ENCODE results near the gene MRPS5. TPM values are rescaled to one million over a fixed set of nuclear protein-coding genes. Genes with fewer than 3 reads are reported as not detected.
A peak's percentile ranks its signal among the peaks of the same experiment; 100 is the strongest.

The MRPS5 gene
- total and polyA plus RNA-seq, 4 experiments from 2014 or later: 43.4 to 70.6 (median 58.5) TPM

DNA sequence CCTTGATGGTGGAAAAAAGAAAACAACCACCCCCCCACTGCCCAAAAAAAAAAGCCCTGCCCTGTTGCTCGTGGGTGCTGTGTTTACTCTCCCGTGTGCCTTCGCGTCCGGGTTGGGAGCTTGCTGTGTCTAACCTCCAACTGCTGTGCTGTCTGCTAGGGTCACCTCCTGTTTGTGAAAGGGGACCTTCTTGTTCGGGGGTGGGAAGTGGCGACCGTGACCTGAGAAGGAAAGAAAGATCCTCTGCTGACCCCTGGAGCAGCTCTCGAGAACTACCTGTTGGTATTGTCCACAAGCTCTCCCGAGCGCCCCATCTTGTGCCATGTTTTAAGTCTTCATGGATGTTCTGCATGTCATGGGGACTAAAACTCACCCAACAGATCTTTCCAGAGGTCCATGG, 68.1 kb downstream of the MRPS5 start:
- peaks cover 21% of the 10 kb centered on the region for H3K36me3 ChIP-seq (ENCODE audit: insufficient read depth, low read length)
- H3K27ac Mint-ChIP-seq: peak overlapping the region; percentile 22 to 87 (median 66)
- no peaks in the 10 kb centered on the region for H3K27me3 Mint-ChIP-seq
- no peaks in the 10 kb centered on the region for H3K9me3 ChIP-seq (ENCODE audit: control insufficient read depth in 1 of 2, low read length in 2 of 2)
- no peaks in the 10 kb centered on the region for H3K9me3 Mint-ChIP-seq
- H3K4me3 ChIP-seq (ENCODE audit: low read length in 2 of 2): no peak overlapping the region
- intact Hi-C loops (cut with micrococcal nuclease): loop anchor here (1.0 kb wide), 1 partner anchor 31 kb away; no protein-coding TSS in a partner anchor
- H3K4me3 Mint-ChIP-seq: peak overlapping the region in 2 of 8 donors; percentile 4 to 22
- peaks cover 42% of the 10 kb centered on the region for H3K4me1 ChIP-seq (ENCODE audit: insufficient read depth, low read length)
- no peak for DNase-seq
- POLR2A ChIA-PET (ENCODE audit: partially characterized antibody): interaction anchor here (1.0 to 17.6 kb wide), 7 partner anchors 8 to 29 kb away, joined by 3 to 225 read pairs (median 10); partner anchors contain the start of gene MAL
- CTCF ChIA-PET (ENCODE audit: partially characterized antibody): interaction anchor here (1.5 to 8.2 kb wide), 10 partner anchors 9 to 62 kb away, joined by 3 to 65 read pairs (median 15); no protein-coding TSS in a partner anchor
- H3K36me3 Mint-ChIP-seq: peaks cover 39 to 48% of the 10 kb centered on the region in 2 donors
- H3K27ac ChIP-seq (ENCODE audit: low read depth, low read length): no peak overlapping the region
- peaks cover 25 to 70% (median 45%) of the 10 kb centered on the region in 4 donors for H3K4me1 Mint-ChIP-seq
- H3K27me3 ChIP-seq (ENCODE audit: insufficient read depth, low read length): no peaks in the 10 kb centered on the region

DNA sequence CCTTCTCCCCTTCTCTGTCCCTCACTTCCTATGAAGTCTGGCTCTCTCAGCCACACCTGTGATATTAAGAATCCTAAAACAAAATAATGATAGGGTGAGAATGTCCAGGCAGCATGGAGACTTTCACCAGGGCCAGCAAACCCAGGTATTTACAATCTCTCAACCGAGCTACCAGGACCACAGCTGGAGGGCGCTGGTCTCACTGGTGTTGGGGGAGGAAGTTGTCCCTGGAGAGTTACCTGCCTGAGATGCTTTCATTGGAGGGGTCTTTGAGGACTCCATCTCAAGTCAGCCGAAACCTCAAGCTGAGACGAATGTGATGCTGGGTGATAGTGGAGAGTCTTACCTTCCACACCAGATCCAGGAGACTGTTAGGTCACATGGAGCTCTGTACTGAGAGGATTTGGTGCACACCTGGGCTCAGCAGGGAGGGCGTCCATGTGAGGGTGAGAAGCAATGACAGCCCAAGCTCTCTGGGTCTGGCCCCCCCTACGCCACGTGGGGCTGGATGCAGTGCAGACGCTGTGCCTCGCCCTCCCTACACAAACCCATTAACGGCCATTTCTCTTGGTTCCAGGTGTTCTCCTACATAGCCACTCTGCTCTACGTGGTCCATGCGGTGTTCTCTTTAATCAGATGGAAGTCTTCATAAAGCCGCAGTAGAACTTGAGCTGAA, 68.7 kb downstream of the MRPS5 start:
- DNase-seq: no peak
- H3K4me3 Mint-ChIP-seq: no peak overlapping the region

DNA sequence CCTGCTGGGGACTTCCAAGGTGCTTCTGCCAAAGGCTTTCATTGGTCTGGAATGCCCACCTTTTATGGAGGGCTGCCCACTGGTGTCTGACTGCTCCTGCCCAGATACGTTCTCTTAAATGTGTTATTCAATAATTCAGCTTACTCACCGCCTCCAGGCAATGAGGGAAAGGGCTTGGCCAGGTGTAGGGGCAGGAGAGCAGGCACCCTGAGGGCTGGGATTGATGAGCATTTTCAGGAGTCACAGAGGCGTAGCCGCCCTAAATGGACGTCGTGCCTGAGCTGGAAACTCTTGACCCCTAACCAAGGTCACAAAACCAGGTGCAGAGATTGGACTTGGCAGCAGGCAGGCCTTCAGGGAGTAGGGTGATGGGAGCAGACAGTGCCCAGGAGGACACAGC, 69.3 kb downstream of the MRPS5 start:
- peaks cover 39 to 49% of the 10 kb centered on the region in 2 donors for H3K36me3 Mint-ChIP-seq
- Histone ChIP-seq H3K27ac (ENCODE audit: low read depth, low read length) (no peak overlapping the region), H3K27me3 (ENCODE audit: insufficient read depth, low read length) (no peaks in the 10 kb centered on the region), H3K4me1 (ENCODE audit: insufficient read depth, low read length) (peaks cover 42% of the 10 kb centered on the region), H3K9me3 (ENCODE audit: control insufficient read depth in 1 of 2, low read length in 2 of 2) (no peaks in the 10 kb centered on the region), H3K36me3 (ENCODE audit: insufficient read depth, low read length) (peaks cover 21% of the 10 kb centered on the region), H3K4me3 (ENCODE audit: low read length in 2 of 2) (no peak overlapping the region)
- H3K9me3 Mint-ChIP-seq: no peaks in the 10 kb centered on the region
- H3K4me1 Mint-ChIP-seq: peaks cover 25 to 70% (median 45%) of the 10 kb centered on the region in 4 donors
- DNase-seq: no peak
- H3K27ac Mint-ChIP-seq: peak overlapping the region in 6 of 7 donors; percentile 27 to 79 (median 58)
- intact Hi-C loops (cut with micrococcal nuclease): no loop called here
- no peak overlapping the region for H3K4me3 Mint-ChIP-seq
- CTCF ChIA-PET (ENCODE audit: partially characterized antibody): interaction anchor here (1.5 to 8.2 kb wide), 9 partner anchors 8 to 63 kb away, joined by 3 to 65 read pairs (median 15); no protein-coding TSS in a partner anchor
- no peaks in the 10 kb centered on the region for H3K27me3 Mint-ChIP-seq
- POLR2A ChIA-PET (ENCODE audit: partially characterized antibody): interaction anchor here (2.5 to 17.6 kb wide), 3 partner anchors 10 to 27 kb away, joined by 10 to 225 read pairs (median 61); partner anchors contain the start of gene MAL

More for the DNA sequence above, 68.7 kb downstream of the MRPS5 start:
- H3K27me3 ChIP-seq (ENCODE audit: insufficient read depth, low read length): no peaks in the 10 kb centered on the region
- no peaks in the 10 kb centered on the region for H3K27me3 Mint-ChIP-seq
- H3K4me1 Mint-ChIP-seq: peaks cover 25 to 66% (median 46%) of the 10 kb centered on the region in 4 donors
- H3K4me3 ChIP-seq (ENCODE audit: low read length in 2 of 2): no peak overlapping the region
- H3K27ac Mint-ChIP-seq: peak overlapping the region; percentile 22 to 84 (median 57)
- intact Hi-C loops (cut with micrococcal nuclease): loop anchor here (1.0 kb wide), 1 partner anchor 31 kb away; no protein-coding TSS in a partner anchor
- H3K36me3 ChIP-seq (ENCODE audit: insufficient read depth, low read length): peaks cover 21% of the 10 kb centered on the region
- CTCF ChIA-PET (ENCODE audit: partially characterized antibody): interaction anchor here (1.5 to 8.2 kb wide), 9 partner anchors 9 to 62 kb away, joined by 3 to 65 read pairs (median 15); no protein-coding TSS in a partner anchor
- POLR2A ChIA-PET (ENCODE audit: partially characterized antibody): interaction anchor here (1.0 to 17.6 kb wide), 7 partner anchors 8 to 28 kb away, joined by 3 to 225 read pairs (median 10); partner anchors contain the start of gene MAL
- H3K9me3 ChIP-seq (ENCODE audit: control insufficient read depth in 1 of 2, low read length in 2 of 2): no peaks in the 10 kb centered on the region
- peaks cover 42% of the 10 kb centered on the region for H3K4me1 ChIP-seq (ENCODE audit: insufficient read depth, low read length)
- no peak overlapping the region for H3K27ac ChIP-seq (ENCODE audit: low read depth, low read length)
- no peaks in the 10 kb centered on the region for H3K9me3 Mint-ChIP-seq
- H3K36me3 Mint-ChIP-seq: peaks cover 39 to 49% of the 10 kb centered on the region in 2 donors

DNA sequence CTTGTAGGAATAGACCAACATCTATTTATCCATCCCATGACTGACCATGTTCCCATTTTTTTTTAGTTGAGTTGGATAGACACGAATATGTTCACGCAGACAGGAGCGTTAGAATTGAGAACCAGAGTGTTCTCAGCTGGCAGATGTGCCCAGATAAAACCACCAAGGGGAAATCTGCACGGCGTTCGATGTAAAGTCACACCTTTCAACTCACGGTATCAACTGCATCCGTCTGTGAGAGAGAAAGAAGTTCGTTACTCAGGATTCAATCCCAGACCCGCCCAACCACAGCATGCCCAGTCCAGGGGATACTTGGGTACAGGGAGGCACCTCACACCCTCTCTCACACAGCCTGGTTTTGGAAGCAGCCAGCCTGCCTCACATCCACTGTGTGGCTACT, 70.0 kb downstream of the MRPS5 start:
- peaks cover 21% of the 10 kb centered on the region for H3K36me3 ChIP-seq (ENCODE audit: insufficient read depth, low read length)
- DNase-seq: no peak
- peak overlapping the region; percentile 5 to 82 (median 74) for H3K27ac Mint-ChIP-seq
- intact Hi-C loops (cut with micrococcal nuclease): no loop called here
- peaks cover 40% of the 10 kb centered on the region for H3K4me1 ChIP-seq (ENCODE audit: insufficient read depth, low read length)
- H3K4me1 Mint-ChIP-seq: peaks cover 25 to 71% (median 47%) of the 10 kb centered on the region in 4 donors
- H3K4me3 ChIP-seq (ENCODE audit: low read length in 2 of 2): no peak overlapping the region
- no peaks in the 10 kb centered on the region for H3K9me3 ChIP-seq (ENCODE audit: control insufficient read depth in 1 of 2, low read length in 2 of 2)
- no peaks in the 10 kb centered on the region for H3K9me3 Mint-ChIP-seq
- H3K36me3 Mint-ChIP-seq: peaks cover 39 to 49% of the 10 kb centered on the region in 2 donors
- no peak overlapping the region for H3K27ac ChIP-seq (ENCODE audit: low read depth, low read length)
- ChIA-PET CTCF (ENCODE audit: partially characterized antibody) (interaction anchor here (3.4 to 8.2 kb wide), 5 partner anchors 8 to 28 kb away, joined by 15 to 65 read pairs (median 42); no protein-coding TSS in a partner anchor), POLR2A (ENCODE audit: partially characterized antibody) (interaction anchor here (5.6 to 17.6 kb wide), 2 partner anchors 25 to 27 kb away, joined by 61 to 225 read pairs; partner anchors contain the start of gene MAL)
- H3K27me3 Mint-ChIP-seq: no peaks in the 10 kb centered on the region
- no peak overlapping the region for H3K4me3 Mint-ChIP-seq
- no peaks in the 10 kb centered on the region for H3K27me3 ChIP-seq (ENCODE audit: insufficient read depth, low read length)

DNA sequence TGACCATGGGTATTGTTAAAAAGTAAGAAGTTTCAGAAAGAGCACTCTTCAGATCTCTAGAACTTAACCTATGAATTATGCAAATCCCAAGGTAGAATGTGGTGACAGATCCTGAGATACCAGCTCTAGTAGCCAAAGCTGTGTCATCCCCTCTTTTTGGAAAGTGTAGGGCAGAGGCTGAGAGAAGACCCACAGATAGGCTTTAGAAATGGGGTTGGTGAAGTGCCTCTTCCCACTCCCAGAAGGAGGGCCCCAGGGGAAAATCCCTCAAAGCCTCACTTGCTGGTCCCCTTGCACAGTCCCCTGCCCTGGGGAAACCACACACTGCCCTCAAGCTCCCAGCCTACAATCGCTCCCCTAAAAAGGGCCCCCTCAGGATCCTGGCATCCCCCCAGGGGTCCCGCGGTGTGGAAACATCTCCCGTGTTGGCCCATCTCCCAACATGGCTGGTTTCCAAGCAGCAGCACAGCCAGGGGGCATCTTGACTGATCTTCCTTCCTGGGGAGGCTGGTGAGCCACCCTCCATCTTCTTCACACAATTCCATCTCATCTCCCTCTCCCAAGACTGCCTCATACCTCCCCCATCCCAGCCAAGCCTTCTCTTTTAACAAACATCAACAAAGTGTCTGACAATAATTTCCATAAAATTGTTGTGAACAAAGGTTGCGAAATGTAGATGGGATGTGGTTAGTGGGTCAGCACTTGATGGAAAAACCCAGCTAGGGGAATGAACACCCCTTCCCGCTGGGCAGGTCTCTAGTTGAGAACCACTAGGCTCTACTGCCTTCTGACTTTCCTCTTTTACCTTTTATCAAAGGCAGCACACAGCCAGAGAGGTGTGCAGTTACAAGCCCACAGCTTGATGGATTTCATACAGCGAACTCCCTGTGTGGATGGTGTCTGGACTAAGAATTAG, 71.0 kb downstream of the MRPS5 start:
- Mint-ChIP-seq H3K4me1 (peaks cover 23 to 71% (median 45%) of the 10 kb centered on the region in 4 donors), H3K36me3 (peaks cover 39 to 51% of the 10 kb centered on the region in 2 donors), H3K27me3 (no peaks in the 10 kb centered on the region), H3K4me3 (peak overlapping the region in 1 of 8 donors; percentile 11), H3K9me3 (no peaks in the 10 kb centered on the region), H3K27ac (peak overlapping the region; percentile 41 to 82 (median 74))
- POLR2A ChIA-PET (ENCODE audit: partially characterized antibody): interaction anchor here (17.6 kb wide), 1 partner anchor 26 kb away, joined by 225 read pairs; no protein-coding TSS in a partner anchor
- no peak for DNase-seq
- H3K4me1 ChIP-seq (ENCODE audit: insufficient read depth, low read length): peaks cover 39% of the 10 kb centered on the region
- CTCF ChIA-PET (ENCODE audit: partially characterized antibody): interaction anchor here (1.2 to 6.8 kb wide), 3 partner anchors 25 to 29 kb away, joined by 4 to 65 read pairs (median 42); no protein-coding TSS in a partner anchor
- H3K27me3 ChIP-seq (ENCODE audit: insufficient read depth, low read length): no peaks in the 10 kb centered on the region
- no peak overlapping the region for H3K27ac ChIP-seq (ENCODE audit: low read depth, low read length)
- intact Hi-C loops (cut with micrococcal nuclease): no loop called here
- peaks cover 21% of the 10 kb centered on the region for H3K36me3 ChIP-seq (ENCODE audit: insufficient read depth, low read length)
- H3K4me3 ChIP-seq (ENCODE audit: low read length in 2 of 2): no peak overlapping the region
- H3K9me3 ChIP-seq (ENCODE audit: control insufficient read depth in 1 of 2, low read length in 2 of 2): no peaks in the 10 kb centered on the region

DNA sequence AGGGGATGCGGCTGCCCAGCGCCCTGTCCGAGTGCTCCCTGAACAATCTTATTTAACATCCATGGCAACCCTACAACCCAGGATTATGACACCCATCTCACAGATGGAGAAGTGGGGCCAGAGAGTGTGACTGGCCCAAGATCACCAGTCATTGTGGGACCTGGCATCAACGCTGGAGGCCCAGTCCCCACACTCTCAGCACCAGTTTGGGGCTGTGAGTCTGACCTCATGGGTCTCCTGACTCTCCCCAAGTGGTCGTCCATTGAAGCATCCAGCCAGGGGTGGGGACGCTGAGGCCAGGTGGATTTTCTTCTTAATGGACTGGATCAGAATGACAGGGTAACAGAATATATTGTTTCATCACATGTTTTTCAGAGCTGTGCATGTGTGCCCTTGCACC, 71.6 kb downstream of the MRPS5 start:
- DNase-seq: no peak
- Mint-ChIP-seq H3K36me3 (peaks cover 39 to 55% of the 10 kb centered on the region in 2 donors), H3K27me3 (no peaks in the 10 kb centered on the region), H3K4me3 (no peak overlapping the region), H3K27ac (peak overlapping the region in 5 of 7 donors; percentile 41 to 82 (median 76)), H3K4me1 (peaks cover 18 to 71% (median 42%) of the 10 kb centered on the region in 4 donors), H3K9me3 (no peaks in the 10 kb centered on the region)
- peaks cover 33% of the 10 kb centered on the region for H3K4me1 ChIP-seq (ENCODE audit: insufficient read depth, low read length)
- H3K4me3 ChIP-seq (ENCODE audit: low read length in 2 of 2): no peak overlapping the region
- POLR2A ChIA-PET (ENCODE audit: partially characterized antibody): interaction anchor here (17.6 kb wide), 1 partner anchor 26 kb away, joined by 225 read pairs; no protein-coding TSS in a partner anchor
- intact Hi-C loops (cut with micrococcal nuclease): no loop called here
- no peak overlapping the region for H3K27ac ChIP-seq (ENCODE audit: low read depth, low read length)
- no peaks in the 10 kb centered on the region for H3K9me3 ChIP-seq (ENCODE audit: control insufficient read depth in 1 of 2, low read length in 2 of 2)
- H3K36me3 ChIP-seq (ENCODE audit: insufficient read depth, low read length): peaks cover 21% of the 10 kb centered on the region
- CTCF ChIA-PET (ENCODE audit: partially characterized antibody): interaction anchor here (1.2 kb wide), 1 partner anchor 27 kb away, joined by 4 read pairs; no protein-coding TSS in a partner anchor
- no peaks in the 10 kb centered on the region for H3K27me3 ChIP-seq (ENCODE audit: insufficient read depth, low read length)
